ENCODE results near the gene CDC26.

CDC26 gene

GRCh38 chr9:113278840-113279239 is 3.5 kb upstream of the CDC26 start:
- no peak for DNase-seq (ENCODE audit: low read depth)
- TF ChIP-seq, protein P1, sequence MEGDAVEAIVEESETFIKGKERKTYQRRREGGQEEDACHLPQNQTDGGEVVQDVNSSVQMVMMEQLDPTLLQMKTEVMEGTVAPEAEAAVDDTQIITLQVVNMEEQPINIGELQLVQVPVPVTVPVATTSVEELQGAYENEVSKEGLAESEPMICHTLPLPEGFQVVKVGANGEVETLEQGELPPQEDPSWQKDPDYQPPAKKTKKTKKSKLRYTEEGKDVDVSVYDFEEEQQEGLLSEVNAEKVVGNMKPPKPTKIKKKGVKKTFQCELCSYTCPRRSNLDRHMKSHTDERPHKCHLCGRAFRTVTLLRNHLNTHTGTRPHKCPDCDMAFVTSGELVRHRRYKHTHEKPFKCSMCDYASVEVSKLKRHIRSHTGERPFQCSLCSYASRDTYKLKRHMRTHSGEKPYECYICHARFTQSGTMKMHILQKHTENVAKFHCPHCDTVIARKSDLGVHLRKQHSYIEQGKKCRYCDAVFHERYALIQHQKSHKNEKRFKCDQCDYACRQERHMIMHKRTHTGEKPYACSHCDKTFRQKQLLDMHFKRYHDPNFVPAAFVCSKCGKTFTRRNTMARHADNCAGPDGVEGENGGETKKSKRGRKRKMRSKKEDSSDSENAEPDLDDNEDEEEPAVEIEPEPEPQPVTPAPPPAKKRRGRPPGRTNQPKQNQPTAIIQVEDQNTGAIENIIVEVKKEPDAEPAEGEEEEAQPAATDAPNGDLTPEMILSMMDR (conservative IDR thresholded peaks at IDR 0.05; ENCODE audit: control insufficient read depth, insufficient read depth, low read depth, low read length) = no peak
- no peak overlapping the region for H3K4me3 ChIP-seq (ENCODE audit: control insufficient read depth, low read depth, low read length)

GRCh38 chr9:113274474-113275156 is 757 bp downstream of the CDC26 start:
- peak; percentile 73 for DNase-seq (ENCODE audit: low read depth)
- H3K4me3 ChIP-seq (ENCODE audit: control insufficient read depth, low read depth, low read length) = peak overlapping the region; percentile 98
- TF ChIP-seq, protein P1 (conservative IDR thresholded peaks at IDR 0.05; ENCODE audit: control insufficient read depth, insufficient read depth, low read depth, low read length) = peak; percentile 66

- TF ChIP-seq, protein P1 (conservative IDR thresholded peaks at IDR 0.05; ENCODE audit: control insufficient read depth, insufficient read depth, low read depth, low read length) = no peak
- no peak for DNase-seq (ENCODE audit: low read depth)
- no peak overlapping the region for H3K4me3 ChIP-seq (ENCODE audit: control insufficient read depth, low read depth, low read length)
Observed at GRCh38 chr9:113269871-113270270, 5.5 kb downstream of the CDC26 start.

GRCh38 chr9:113269355-113269754 is 6.0 kb downstream of the CDC26 start:
- H3K4me3 ChIP-seq (ENCODE audit: control insufficient read depth, low read depth, low read length) = no peak overlapping the region
- DNase-seq (ENCODE audit: low read depth) = no peak
- TF ChIP-seq, protein P1 (conservative IDR thresholded peaks at IDR 0.05; ENCODE audit: control insufficient read depth, insufficient read depth, low read depth, low read length) = no peak

DNA sequence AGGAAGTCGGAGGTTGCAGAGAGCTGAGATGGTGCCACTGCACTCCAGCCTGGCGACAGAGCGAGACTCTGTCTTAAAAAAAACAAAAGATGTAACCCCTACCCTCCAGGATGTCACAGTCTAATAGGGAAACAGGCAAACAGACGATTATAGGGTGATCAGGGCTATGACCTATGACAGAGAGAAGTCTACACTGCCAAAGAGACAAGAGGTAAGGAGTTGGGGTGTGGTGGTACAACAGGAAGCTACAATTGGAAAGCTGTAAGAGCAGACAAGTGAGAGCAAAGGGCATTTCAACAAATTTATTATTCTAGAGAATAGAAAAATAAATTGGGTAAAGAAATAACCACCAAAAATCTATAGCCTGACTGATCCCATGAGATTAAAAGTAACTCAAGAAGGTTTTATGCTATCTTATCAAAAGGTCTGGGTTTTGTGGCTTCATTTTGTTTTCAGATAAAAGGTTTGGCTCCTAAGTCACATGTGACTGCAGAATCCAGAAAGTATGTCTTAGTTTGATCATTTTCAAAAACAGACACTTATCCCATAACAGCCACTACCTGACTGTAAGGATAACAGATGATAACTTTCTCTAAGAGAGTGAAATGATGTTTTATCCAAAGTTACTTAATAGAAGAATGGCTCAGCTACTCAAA is 7.3 kb downstream of the CDC26 start:
- TF ChIP-seq, protein P1 (conservative IDR thresholded peaks at IDR 0.05; ENCODE audit: control insufficient read depth, insufficient read depth, low read depth, low read length) = no peak
- no peak overlapping the region for H3K4me3 ChIP-seq (ENCODE audit: control insufficient read depth, low read depth, low read length)
- DNase-seq (ENCODE audit: low read depth) = no peak

DNA sequence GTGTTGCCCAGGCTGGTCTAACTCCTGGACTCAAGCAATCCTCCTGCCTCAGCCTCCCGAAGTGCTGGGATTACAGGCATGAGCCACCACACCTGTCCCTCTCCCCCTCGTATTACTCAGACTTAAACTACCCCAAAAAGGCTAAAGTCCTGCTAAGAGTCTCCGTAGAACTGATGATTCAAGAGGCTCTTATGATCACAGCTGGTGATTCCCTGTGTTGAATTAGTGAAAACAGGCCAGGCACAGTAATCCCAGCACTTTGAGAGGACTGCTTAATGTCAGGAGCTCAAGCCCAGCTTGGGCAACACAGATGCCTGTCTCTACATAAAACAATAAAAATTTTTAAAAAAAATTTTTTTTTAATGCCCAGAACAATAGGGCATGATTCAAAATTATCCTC is 9.2 kb downstream of the CDC26 start:
- TF ChIP-seq, protein P1 (conservative IDR thresholded peaks at IDR 0.05; ENCODE audit: control insufficient read depth, insufficient read depth, low read depth, low read length) = no peak
- DNase-seq (ENCODE audit: low read depth) = peak; percentile 12
- H3K4me3 ChIP-seq (ENCODE audit: control insufficient read depth, low read depth, low read length) = no peak overlapping the region
